Measurements from ENCODE around the gene GABBR2.

GRCh38 chr9:98263482-98264357 is 445.0 kb downstream of the GABBR2 start:
- TF ChIP-seq CTCF (IDR thresholded peaks at IDR 0.05), result peak; percentile 98
- TF ChIP-seq TCF12 (IDR thresholded peaks at IDR 0.05), result no peak
- no peak for TF ChIP-seq TEAD4 (IDR thresholded peaks at IDR 0.05; ENCODE audit: borderline replicate concordance, insufficient read depth)
- no peak for TF ChIP-seq POLR2AphosphoS5 (IDR thresholded peaks at IDR 0.05; ENCODE audit: low read depth, low read length)
- peak; percentile 94 for TF ChIP-seq SMC3 (IDR thresholded peaks at IDR 0.05; ENCODE audit: low read depth, low read length)
- peak; percentile 99 for TF ChIP-seq RAD21 (IDR thresholded peaks at IDR 0.05; ENCODE audit: low read length)
- no peak for TF ChIP-seq ELF1 (IDR thresholded peaks at IDR 0.05)
- TF ChIP-seq ZBTB33 (IDR thresholded peaks at IDR 0.05; ENCODE audit: borderline replicate concordance, low read depth), result no peak
- TF ChIP-seq MAX (IDR thresholded peaks at IDR 0.05; ENCODE audit: low read depth), result no peak
